Peyer's patch (tissue), 4 donors: ENCODE results near the gene ICE2. TPM values are rescaled to one million over a fixed set of nuclear protein-coding genes. Genes with fewer than 3 reads are reported as not detected.

Source experiments
- DNase-seq, 3 donors: peaks; one replicate each; pipeline ENCODE4 v3.0.0-alpha.2; 2017 to 2019
- H3K27ac ChIP-seq, 4 donors: fragments of 200-600 bp; sonication (generic); one replicate each; pipeline ENCODE4 v1.5.1; 2016 to 2019
- H3K27me3 ChIP-seq, 2 donors: fragments of 200-600 bp; sonication (generic); one replicate each; pipeline ENCODE4 v1.5.1; 2019
- H3K36me3 ChIP-seq, 3 donors: fragments of 200-600 bp; sonication (generic); one replicate each; pipeline ENCODE4 v1.5.1; 2016 to 2019
- H3K4me1 ChIP-seq, 4 donors: fragments of 200-600 bp; sonication (generic); one replicate each; pipeline ENCODE4 v1.5.1; 2016 to 2019
- H3K4me3 ChIP-seq, 4 donors: fragments of 200-600 bp; sonication (generic); 1 replicate in 3 of 4; 2 replicates in 1 of 4; pipeline ENCODE4 v1.5.1; 2016 to 2019; ENCODE audit warnings: mild to moderate bottlenecking in 1 of 4
- H3K9me3 ChIP-seq, 4 donors: fragments of 200-600 bp; sonication (generic); one replicate each; pipeline ENCODE4 v1.5.1; 2016 to 2019; ENCODE audit warnings: mild to moderate bottlenecking in 1 of 4
- CTCF ChIP-seq, 6 experiments: fragments of 450-650 bp in 4 of 6; fragments of 200-600 bp in 2 of 6; sonication (generic) in 1 of 6; IDR thresholded peaks; one replicate each; pipeline ENCODE4 v1.5.1; 2017 to 2019; ENCODE audit warnings: antibody characterized with exemption in 6 of 6, mild to moderate bottlenecking in 3 of 6, moderate library complexity in 1 of 6
- POLR2A ChIP-seq, 2 donors: fragments of 450-650 bp; IDR thresholded peaks; one replicate each; pipeline ENCODE4 v1.5.1; 2017; ENCODE audit warnings: antibody characterized with exemption in 2 of 2, mild to moderate bottlenecking in 2 of 2, moderate library complexity in 2 of 2
- total RNA-seq, 4 donors: library from RNA; depleted of rRNA; stranded (reverse); fragments of >200 nt; gene quantifications; one replicate each; pipeline ENCODE4 v1.1.0, GENCODE V29; 2016

The ICE2 gene
- total RNA-seq, 4 donors from 2014 or later: 14.7 to 27.2 (median 19.6) TPM

- DNase-seq: no peak
- H3K27me3 ChIP-seq: no peaks in the 10 kb centered on the region
- H3K9me3 ChIP-seq: no peaks in the 10 kb centered on the region
- H3K36me3 ChIP-seq: peaks cover 0 to 38% (median 0%) of the 10 kb centered on the region in 3 donors
- TF ChIP-seq POLR2A (IDR thresholded peaks at IDR 0.05) (no peak), CTCF (IDR thresholded peaks at IDR 0.05) (no peak)
- H3K4me1 ChIP-seq: peaks cover 0 to 27% (median 2%) of the 10 kb centered on the region in 4 donors
- H3K4me3 ChIP-seq: no peak overlapping the region
- H3K27ac ChIP-seq: no peak overlapping the region
These were observed 93.1 kb downstream of the ICE2 start for GRCh38 chr15:60385620-60386552.

GRCh38 chr15:60384526-60385126, 94.3 kb downstream of the ICE2 start:
- no peak for DNase-seq
- peaks cover 0 to 45% (median 0%) of the 10 kb centered on the region in 3 donors for H3K36me3 ChIP-seq
- no peak for TF ChIP-seq CTCF (IDR thresholded peaks at IDR 0.05)
- TF ChIP-seq POLR2A (IDR thresholded peaks at IDR 0.05): no peak
- no peak overlapping the region for H3K27ac ChIP-seq
- no peak overlapping the region for H3K4me3 ChIP-seq
- H3K4me1 ChIP-seq: peaks cover 0 to 22% (median 0%) of the 10 kb centered on the region in 4 donors
- H3K27me3 ChIP-seq: no peaks in the 10 kb centered on the region
- no peaks in the 10 kb centered on the region for H3K9me3 ChIP-seq

GRCh38 chr15:60384053-60384452, 94.9 kb downstream of the ICE2 start:
- Histone ChIP-seq H3K9me3 (no peaks in the 10 kb centered on the region), H3K4me3 (no peak overlapping the region), H3K27me3 (no peaks in the 10 kb centered on the region), H3K27ac (no peak overlapping the region), H3K36me3 (peaks cover 0 to 51% (median 0%) of the 10 kb centered on the region in 3 donors), H3K4me1 (peaks cover 0 to 22% (median 0%) of the 10 kb centered on the region in 4 donors)
- TF ChIP-seq CTCF (IDR thresholded peaks at IDR 0.05) (no peak), POLR2A (IDR thresholded peaks at IDR 0.05) (no peak)
- no peak for DNase-seq

- no peak overlapping the region for H3K4me3 ChIP-seq
- H3K4me1 ChIP-seq: peaks cover 0 to 12% (median 0%) of the 10 kb centered on the region in 4 donors
- no peaks in the 10 kb centered on the region for H3K27me3 ChIP-seq
- no peak for DNase-seq
- H3K27ac ChIP-seq: no peak overlapping the region
- TF ChIP-seq POLR2A (IDR thresholded peaks at IDR 0.05) (no peak), CTCF (IDR thresholded peaks at IDR 0.05) (no peak)
- H3K36me3 ChIP-seq: peaks cover 0 to 59% (median 0%) of the 10 kb centered on the region in 3 donors
- no peaks in the 10 kb centered on the region for H3K9me3 ChIP-seq
These were observed 95.9 kb downstream of the ICE2 start for GRCh38 chr15:60382773-60383674.

GRCh38 chr15:60381148-60381788, 97.7 kb downstream of the ICE2 start:
- DNase-seq: no peak
- Histone ChIP-seq H3K27me3 (no peaks in the 10 kb centered on the region), H3K36me3 (peaks cover 0 to 76% (median 0%) of the 10 kb centered on the region in 3 donors), H3K4me3 (no peak overlapping the region), H3K4me1 (peaks cover 0 to 12% (median 0%) of the 10 kb centered on the region in 4 donors), H3K27ac (no peak overlapping the region), H3K9me3 (no peaks in the 10 kb centered on the region)
- TF ChIP-seq POLR2A (IDR thresholded peaks at IDR 0.05) (no peak), CTCF (IDR thresholded peaks at IDR 0.05) (no peak)
